K562 (cell line): ENCODE measurements around the gene ST6GALNAC6. TPM values are rescaled to one million over a fixed set of nuclear protein-coding genes. Genes with fewer than 3 reads are reported as not detected.

Experiments used
- ESRRB ChIP-seq: fragments of 250-450 bp; sonication (Bioruptor Pico); IDR thresholded peaks from 2 replicates; pipeline ENCODE4 v1.5.0; 2020; ENCODE audit warnings: mild to moderate bottlenecking, moderate library complexity, borderline replicate concordance
- FOXP1 ChIP-seq: sonication (generic); formaldehyde crosslinking; IDR thresholded peaks from 2 replicates; pipeline ENCODE4 v1.8.0; 2022; ENCODE audit warnings: mild to moderate bottlenecking, missing genetic modification reagents
- GTF2E2 ChIP-seq: fragments of 200-800 bp; sonication (Bioruptor generic); IDR thresholded peaks from 2 replicates; pipeline ENCODE4 v1.6.1; 2016; ENCODE audit warnings: missing genetic modification characterization, missing compliant biosample characterization
- TCF15 ChIP-seq: fragments of 250-450 bp; sonication (Bioruptor Pico); IDR thresholded peaks from 2 replicates; pipeline ENCODE4 v1.8.0; 2022; ENCODE audit warnings: moderate library complexity, mild to moderate bottlenecking, inconsistent platforms
- ZNF24 ChIP-seq: fragments of 450-650 bp; IDR thresholded peaks from 2 replicates; pipeline ENCODE4 v1.6.1; 2016
- ZNF41 ChIP-seq: fragments of 250-450 bp; sonication (Bioruptor Pico); conservative IDR thresholded peaks from 2 replicates; pipeline ENCODE4 v1.4.0; 2020; ENCODE audit warnings: mild to moderate bottlenecking
- ZNF740 ChIP-seq, 3 experiments: fragments of 200-800 bp in 1 of 3; sonication (Bioruptor generic) in 1 of 3; sonication (generic) in 1 of 3; formaldehyde crosslinking in 1 of 3; IDR thresholded peaks; 2 replicates each; pipeline versions ENCODE4 v1.6.1 to v1.8.0; 2016 to 2022; ENCODE audit warnings: mild to moderate bottlenecking in 2 of 3, missing compliant biosample characterization in 2 of 3, missing genetic modification characterization in 2 of 3, missing genetic modification reagents in 1 of 3
- polyA plus RNA-seq, 8 experiments: library from polyadenylated mRNA; depleted of rRNA in 4 of 8; stranded (reverse) in 5 of 8; unstranded in 3 of 8; fragments of >200 nt; fragmentation: Nextera tagmentation in 2 of 8; fragmentation: Illumina TruSeq in 1 of 8; extraction: Ambion mirVana in 2 of 8; extraction: Trizol in 1 of 8; gene quantifications; 2 replicates each; pipeline versions ENCODE4 v1.2.1 to v1.2.3, GENCODE V29; 2011 to 2014; ENCODE audit warnings: inconsistent platforms in 1 of 8, missing spikeins in 1 of 8
- total RNA-seq, 7 experiments: library from RNA; depleted of rRNA in 6 of 7; stranded (reverse); fragments of >200 nt in 6 of 7; fragmentation: Illumina TruSeq in 2 of 7; extraction: Trizol in 2 of 7; gene quantifications; 2 replicates each; pipeline versions ENCODE4 v1.2.1 to v1.2.3, GENCODE V29; 2011 to 2021; ENCODE audit warnings: low replicate concordance in 1 of 7
- TF ChIP-seq, protein P1 (sequence below), 2 experiments: fragments of 450-650 bp in 1 of 2; sonication (generic) in 1 of 2; formaldehyde crosslinking in 1 of 2; IDR thresholded peaks; 2 replicates each; pipeline versions ENCODE4 v1.7.1 to v1.9.0; 2016 to 2022; ENCODE audit warnings: inconsistent platforms in 1 of 2, mild to moderate bottlenecking in 1 of 2, missing genetic modification reagents in 1 of 2
- TF ChIP-seq, protein P2 (sequence below): fragments of 450-650 bp; formaldehyde crosslinking; conservative IDR thresholded peaks from 2 replicates; pipeline ENCODE4 v1.4.0; 2022; ENCODE audit warnings: mild to moderate bottlenecking, missing genetic modification characterization

Gene ST6GALNAC6
- total and polyA plus RNA-seq, 9 of the 15 experiments (the other 6 are each of a cell fraction or from before 2014, with no cell fraction given): 0.13 to 23.0 (median 14.5) TPM

DNA sequence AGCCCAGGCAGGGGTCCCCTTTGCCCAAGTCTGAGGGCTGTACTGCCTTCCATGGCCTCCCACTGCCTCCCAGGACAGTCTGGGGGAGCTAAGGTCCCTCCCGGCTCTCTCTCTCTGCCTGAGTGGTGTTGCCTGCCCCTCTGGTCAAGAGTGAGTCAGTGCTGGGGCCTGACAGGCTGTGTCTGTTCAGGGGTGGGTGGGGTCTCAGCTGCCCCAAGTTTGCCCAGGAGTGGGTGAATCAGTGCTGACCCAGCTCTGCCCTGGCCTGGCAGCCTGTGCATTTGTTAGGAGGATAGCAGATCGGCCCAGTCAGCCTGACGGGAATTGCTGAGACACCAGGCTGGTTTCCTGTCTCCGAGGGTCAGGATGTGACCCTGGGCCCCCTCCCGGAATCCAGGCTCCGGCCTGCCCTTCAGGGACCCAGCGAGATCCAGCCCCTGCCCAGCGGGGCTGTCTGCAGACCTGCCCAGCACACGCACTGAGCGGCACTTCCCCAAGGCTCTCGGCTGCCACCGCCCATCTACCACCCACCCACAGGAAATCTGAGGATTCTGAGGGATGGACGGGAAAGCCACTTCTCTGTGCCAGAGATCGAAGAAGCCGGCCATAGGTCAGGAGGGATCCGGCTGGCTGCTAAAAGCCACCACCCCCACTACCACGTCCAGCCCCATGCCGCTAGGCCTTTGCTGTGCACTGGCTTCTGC is 60.9 kb downstream of the ST6GALNAC6 start (continued):
- TF ChIP-seq, protein P1, sequence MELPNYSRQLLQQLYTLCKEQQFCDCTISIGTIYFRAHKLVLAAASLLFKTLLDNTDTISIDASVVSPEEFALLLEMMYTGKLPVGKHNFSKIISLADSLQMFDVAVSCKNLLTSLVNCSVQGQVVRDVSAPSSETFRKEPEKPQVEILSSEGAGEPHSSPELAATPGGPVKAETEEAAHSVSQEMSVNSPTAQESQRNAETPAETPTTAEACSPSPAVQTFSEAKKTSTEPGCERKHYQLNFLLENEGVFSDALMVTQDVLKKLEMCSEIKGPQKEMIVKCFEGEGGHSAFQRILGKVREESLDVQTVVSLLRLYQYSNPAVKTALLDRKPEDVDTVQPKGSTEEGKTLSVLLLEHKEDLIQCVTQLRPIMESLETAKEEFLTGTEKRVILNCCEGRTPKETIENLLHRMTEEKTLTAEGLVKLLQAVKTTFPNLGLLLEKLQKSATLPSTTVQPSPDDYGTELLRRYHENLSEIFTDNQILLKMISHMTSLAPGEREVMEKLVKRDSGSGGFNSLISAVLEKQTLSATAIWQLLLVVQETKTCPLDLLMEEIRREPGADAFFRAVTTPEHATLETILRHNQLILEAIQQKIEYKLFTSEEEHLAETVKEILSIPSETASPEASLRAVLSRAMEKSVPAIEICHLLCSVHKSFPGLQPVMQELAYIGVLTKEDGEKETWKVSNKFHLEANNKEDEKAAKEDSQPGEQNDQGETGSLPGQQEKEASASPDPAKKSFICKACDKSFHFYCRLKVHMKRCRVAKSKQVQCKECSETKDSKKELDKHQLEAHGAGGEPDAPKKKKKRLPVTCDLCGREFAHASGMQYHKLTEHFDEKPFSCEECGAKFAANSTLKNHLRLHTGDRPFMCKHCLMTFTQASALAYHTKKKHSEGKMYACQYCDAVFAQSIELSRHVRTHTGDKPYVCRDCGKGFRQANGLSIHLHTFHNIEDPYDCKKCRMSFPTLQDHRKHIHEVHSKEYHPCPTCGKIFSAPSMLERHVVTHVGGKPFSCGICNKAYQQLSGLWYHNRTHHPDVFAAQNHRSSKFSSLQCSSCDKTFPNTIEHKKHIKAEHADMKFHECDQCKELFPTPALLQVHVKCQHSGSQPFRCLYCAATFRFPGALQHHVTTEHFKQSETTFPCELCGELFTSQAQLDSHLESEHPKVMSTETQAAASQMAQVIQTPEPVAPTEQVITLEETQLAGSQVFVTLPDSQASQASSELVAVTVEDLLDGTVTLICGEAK (IDR thresholded peaks at IDR 0.05): no peak
- TF ChIP-seq, protein P1 (CRISPR knock-in tag; IDR thresholded peaks at IDR 0.05): no peak
- TF ChIP-seq GTF2E2 (tag) (no peak), ZNF41 (no peak), ZNF24 (no peak), FOXP1 (CRISPR knock-in tag) (no peak), ZNF740 (CRISPR knock-in tag; IDR thresholded peaks at IDR 0.05) (no peak), ZNF740 (tag; IDR thresholded peaks at IDR 0.05) (no peak), ESRRB (no peak), TCF15 (CRISPR knock-in tag) (no peak)
- TF ChIP-seq, protein P2, sequence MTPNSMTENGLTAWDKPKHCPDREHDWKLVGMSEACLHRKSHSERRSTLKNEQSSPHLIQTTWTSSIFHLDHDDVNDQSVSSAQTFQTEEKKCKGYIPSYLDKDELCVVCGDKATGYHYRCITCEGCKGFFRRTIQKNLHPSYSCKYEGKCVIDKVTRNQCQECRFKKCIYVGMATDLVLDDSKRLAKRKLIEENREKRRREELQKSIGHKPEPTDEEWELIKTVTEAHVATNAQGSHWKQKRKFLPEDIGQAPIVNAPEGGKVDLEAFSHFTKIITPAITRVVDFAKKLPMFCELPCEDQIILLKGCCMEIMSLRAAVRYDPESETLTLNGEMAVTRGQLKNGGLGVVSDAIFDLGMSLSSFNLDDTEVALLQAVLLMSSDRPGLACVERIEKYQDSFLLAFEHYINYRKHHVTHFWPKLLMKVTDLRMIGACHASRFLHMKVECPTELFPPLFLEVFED (CRISPR knock-in tag): no peak
- TF ChIP-seq, all 486 proteins: peak for 0
